HG03521 (cell line): ENCODE measurements around the gene COX6B2.

Experiments used
- ATAC-seq: cut with Tn5 transposase; IDR thresholded peaks from one replicate; pipeline ENCODE4 v1.9.1; 2021; ENCODE audit warnings: mild to moderate bottlenecking, moderate library complexity; ENCODE audit not compliant: unreplicated experiment

Gene COX6B2

GRCh38 chr19:55383279-55384130 lies 29.0 kb upstream of the COX6B2 start:
- no peak for ATAC-seq

GRCh38 chr19:55382522-55383054 lies 28.1 kb upstream of the COX6B2 start:
- ATAC-seq, result no peak

GRCh38 chr19:55382013-55382412 lies 27.5 kb upstream of the COX6B2 start:
- ATAC-seq, result no peak

- no peak for ATAC-seq
These were observed 24.7 kb upstream of the COX6B2 start for GRCh38 chr19:55379174-55379573.

GRCh38 chr19:55377356-55378131 lies 23.0 kb upstream of the COX6B2 start:
- ATAC-seq, result no peak

GRCh38 chr19:55376241-55376933 lies 21.9 kb upstream of the COX6B2 start, which contains the start of gene TMEM190:
TSS of gene TMEM190 (plus strand) at chr19:55376826. CDS start at chr19:55376854, 28 bp downstream.
- no peak for ATAC-seq

- no peak for ATAC-seq
These were observed 19.7 kb upstream of the COX6B2 start for GRCh38 chr19:55373993-55374757.

GRCh38 chr19:55373306-55373992 lies 18.9 kb upstream of the COX6B2 start:
- no peak for ATAC-seq

- no peak for ATAC-seq
These were observed 18.0 kb upstream of the COX6B2 start for GRCh38 chr19:55372316-55373081.

GRCh38 chr19:55370305-55370988 lies 15.9 kb upstream of the COX6B2 start, which contains the start of gene IL11:
TSS of gene IL11 (minus strand) at chr19:55370463. CDS start at chr19:55370310, 153 bp downstream.
- no peak for ATAC-seq

GRCh38 chr19:55369653-55370304 lies 15.3 kb upstream of the COX6B2 start:
- no peak for ATAC-seq

- ATAC-seq, result no peak
These were observed 14.4 kb upstream of the COX6B2 start for GRCh38 chr19:55368701-55369563.

GRCh38 chr19:55368106-55368505 lies 13.6 kb upstream of the COX6B2 start:
- ATAC-seq, result no peak

- ATAC-seq, result no peak
These were observed 12.3 kb upstream of the COX6B2 start for GRCh38 chr19:55366790-55367189.

- ATAC-seq, result no peak
These were observed 11.4 kb upstream of the COX6B2 start for GRCh38 chr19:55365964-55366363.

GRCh38 chr19:55365245-55365644 lies 10.7 kb upstream of the COX6B2 start:
- no peak for ATAC-seq
